Activated T-helper 9 cell treated with anti-CD3 and anti-CD28 coated beads, Interleukin-2, amount 50 U/mL, for 16 hours (primary cell): ENCODE data around the gene TCP11L2.
A peak's percentile ranks its signal among the peaks of the same experiment; 100 is the strongest.

Experiments
- DNase-seq: peaks from one replicate; pipeline ENCODE4 v3.0.0-alpha.2; 2020; ENCODE audit warnings: low read depth

Gene TCP11L2

DNA sequence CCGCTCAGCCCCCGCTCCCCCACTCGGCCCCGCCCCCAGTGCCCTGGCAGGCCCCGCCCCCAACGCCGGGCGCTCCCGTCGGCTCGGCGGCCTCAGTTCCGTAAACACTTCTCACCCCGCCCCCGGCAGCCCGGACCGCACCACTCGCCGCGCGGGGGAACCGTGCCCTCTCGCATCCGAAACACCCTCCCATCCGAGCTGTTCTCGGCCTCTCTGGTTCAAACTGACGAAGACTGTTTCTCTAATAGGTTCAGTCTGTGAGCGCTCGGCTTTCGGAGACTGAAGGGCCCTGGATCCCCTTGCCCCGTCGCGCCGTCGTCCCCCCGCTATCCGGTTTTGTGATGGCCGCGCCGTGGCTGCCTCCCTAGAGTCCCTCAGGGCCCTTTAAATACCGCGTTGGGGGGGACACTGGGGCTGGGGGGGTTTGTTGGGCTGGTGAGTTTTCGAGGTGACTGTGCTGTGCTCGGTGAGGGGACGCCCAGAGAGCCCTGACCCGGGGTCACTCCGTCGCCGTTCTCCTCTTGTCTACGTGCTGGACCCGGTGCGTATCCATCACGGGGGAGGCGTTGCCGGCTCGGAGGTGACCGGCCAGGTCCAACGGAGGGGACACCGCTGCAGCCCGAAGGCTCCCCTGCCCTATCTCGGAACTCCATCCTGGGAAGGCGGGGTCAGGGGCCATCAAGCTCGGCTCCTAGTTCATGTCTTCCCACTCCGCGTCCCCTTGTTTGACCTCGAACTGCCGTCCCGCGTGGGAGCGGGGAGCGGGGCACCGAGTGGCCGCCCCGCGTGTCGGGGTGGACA is at the start of gene TCP11L2:
TCP11L2 (plus strand) TSS at position 333 of the 801 bp plus-strand sequence. CDS start 8,343 bp downstream, outside the sequence.
- peak; percentile 85 for DNase-seq

DNA sequence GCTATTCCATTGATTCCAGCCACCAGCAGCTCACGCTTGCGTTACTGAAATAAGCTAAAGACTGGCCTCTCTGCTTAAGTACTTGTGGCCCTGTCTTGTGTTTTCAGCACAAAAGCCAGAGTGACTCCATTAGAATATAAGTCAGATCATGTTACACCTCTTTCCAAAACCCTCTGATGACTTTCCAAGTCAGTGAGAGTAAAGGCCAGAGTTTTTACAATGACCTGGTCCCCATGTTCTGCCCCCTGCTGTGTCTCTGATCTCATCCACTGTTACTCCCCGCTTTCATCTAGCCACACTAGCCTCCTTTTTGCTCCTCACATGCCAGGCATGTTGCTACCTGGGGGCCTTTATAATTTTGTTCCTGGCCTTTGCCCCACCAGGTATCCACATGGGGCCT is 47.8 kb upstream of the TCP11L2 start:
- no peak for DNase-seq

DNA sequence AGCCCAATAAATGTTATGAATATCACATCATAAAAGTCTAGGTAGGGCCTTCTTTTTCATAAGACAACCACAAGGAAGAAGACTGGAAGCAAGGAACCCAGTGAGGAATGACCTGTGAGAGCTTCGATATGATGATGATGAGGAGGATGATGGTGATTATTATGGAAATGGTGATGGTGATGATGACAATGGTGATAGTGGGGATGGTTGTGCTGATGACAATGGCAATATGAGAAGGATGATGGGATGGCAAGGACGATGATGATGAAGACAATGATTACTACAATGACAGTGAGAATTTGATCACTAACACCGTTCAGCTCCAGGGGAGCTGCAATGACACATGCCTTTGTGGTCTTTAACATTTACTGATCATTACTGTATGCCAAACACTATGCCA is 47.0 kb upstream of the TCP11L2 start:
- DNase-seq, result no peak

DNA sequence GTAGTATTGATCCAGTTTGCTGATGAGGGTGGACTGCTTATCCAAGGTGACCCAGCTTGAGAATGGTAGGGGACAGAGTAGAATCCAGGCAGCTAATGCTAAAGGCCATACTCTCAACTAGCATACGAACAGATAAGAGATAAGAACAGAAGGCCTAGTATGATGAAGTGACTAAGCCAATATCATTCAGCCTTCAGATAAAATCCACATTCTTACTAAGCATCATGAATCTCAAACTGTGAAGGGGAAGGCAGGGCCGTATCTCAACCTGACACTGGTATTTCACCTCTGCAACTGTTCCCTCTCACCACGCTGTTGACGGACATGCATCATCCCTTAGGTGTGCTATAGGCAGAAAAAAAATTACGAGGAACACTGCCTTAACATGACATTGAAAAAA is 46.6 kb upstream of the TCP11L2 start:
- DNase-seq, result no peak

DNA sequence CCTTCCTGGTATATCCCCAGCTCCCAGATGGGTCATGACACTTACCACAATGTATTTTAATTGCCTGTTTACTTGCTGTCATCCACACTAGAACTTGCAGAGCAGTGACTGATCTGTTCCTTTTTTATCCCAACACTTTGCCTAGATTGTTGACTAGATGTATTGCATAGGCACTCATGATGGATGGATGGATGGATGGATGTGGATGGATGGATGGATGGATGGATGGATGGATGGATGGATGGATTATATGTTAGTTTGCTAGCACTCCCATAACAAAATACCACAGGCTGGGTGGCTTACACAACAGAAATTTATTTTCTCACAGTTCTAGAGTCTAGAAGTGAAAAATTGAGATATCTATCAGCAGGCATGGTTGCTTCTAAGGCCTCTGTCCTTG is 46.0 kb upstream of the TCP11L2 start:
- no peak for DNase-seq

DNA sequence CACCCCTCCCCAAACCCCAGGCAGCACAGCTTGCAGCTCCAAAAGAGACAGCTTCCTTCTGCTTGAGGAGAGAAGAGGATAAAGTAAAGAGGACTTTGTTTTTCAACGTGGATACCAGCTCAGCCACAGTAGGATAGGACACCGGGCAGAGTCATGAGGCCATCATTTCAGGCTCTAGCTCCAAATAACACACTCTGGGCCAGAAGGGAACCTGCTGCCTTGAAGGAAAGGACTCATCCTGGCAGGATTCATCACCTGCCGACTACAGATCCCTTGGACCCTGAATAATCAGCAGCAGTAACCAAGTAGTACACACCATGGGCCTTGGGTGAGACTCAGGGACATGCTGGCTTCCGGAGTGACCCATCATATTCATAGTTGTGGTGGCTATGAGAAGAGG is 44.3 kb upstream of the TCP11L2 start:
- DNase-seq, result no peak

- no peak for DNase-seq
Measured at GRCh38 chr12:106258935-106259334, 43.6 kb upstream of the TCP11L2 start.

DNA sequence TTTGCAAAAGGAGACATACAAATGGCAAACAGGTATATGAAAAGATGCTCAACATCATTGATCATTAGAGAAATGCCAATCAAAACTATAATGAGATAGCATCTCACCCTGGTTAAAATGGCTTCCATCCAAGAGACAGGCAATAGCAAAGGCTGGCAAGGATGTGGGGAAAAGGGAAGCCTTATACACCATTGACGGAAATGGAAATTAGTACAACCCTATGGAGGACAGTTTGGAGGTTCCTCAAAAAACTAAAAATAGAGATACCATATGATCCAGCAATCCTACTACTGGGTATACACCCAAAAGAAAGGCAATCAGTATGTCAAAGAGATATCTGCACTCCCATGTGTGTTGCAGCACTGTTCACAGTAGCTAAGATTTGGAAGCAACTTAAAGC is 37.4 kb upstream of the TCP11L2 start:
- DNase-seq, result no peak

DNA sequence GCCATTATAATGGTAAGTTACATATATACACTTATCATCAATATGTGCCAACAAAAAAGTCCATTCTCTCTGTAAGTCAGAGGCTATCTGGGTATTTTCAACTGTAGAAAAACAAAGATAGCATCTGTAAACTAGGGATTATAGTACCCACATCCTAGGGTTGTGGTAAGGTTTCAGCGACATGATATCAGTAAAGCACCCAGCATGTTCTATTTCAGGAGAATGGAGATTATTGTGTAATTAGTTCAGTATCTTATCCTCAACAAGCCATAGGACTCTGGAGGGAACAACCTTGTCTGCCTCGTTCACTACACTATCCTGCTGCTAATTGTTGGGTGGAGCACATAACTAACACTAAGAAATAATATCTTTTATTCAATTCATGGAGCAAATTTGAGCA is 35.0 kb upstream of the TCP11L2 start:
- DNase-seq, result no peak

DNA sequence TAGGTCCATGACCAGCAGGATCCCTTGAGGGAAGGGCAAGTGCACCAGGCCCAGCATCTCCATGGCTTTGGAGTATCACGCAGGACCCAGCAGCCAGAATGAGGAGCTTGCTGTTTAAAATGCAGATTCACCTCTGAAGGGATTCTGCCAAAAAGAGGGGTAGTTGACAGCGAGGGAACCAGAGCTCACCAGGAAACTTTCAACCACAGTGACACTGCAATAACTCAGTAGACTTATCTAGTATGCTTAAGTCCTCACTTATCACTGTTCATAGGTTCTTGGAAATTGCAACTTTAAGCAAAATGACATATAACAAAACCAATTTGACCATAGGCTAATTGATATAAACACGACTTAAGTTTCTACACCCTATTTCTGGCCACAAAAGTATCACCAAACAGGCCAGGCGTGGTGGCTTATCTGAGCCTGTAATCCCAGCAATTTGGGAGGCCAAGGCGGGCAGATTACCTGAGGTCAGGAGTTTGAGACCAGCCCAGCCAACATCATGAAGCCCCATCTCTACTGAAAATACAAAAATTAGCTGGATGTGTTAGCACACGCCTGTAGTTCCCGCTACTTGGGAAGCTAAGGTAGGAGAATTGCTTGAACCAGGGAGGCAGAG is 33.3 kb upstream of the TCP11L2 start:
- DNase-seq, result no peak

DNA sequence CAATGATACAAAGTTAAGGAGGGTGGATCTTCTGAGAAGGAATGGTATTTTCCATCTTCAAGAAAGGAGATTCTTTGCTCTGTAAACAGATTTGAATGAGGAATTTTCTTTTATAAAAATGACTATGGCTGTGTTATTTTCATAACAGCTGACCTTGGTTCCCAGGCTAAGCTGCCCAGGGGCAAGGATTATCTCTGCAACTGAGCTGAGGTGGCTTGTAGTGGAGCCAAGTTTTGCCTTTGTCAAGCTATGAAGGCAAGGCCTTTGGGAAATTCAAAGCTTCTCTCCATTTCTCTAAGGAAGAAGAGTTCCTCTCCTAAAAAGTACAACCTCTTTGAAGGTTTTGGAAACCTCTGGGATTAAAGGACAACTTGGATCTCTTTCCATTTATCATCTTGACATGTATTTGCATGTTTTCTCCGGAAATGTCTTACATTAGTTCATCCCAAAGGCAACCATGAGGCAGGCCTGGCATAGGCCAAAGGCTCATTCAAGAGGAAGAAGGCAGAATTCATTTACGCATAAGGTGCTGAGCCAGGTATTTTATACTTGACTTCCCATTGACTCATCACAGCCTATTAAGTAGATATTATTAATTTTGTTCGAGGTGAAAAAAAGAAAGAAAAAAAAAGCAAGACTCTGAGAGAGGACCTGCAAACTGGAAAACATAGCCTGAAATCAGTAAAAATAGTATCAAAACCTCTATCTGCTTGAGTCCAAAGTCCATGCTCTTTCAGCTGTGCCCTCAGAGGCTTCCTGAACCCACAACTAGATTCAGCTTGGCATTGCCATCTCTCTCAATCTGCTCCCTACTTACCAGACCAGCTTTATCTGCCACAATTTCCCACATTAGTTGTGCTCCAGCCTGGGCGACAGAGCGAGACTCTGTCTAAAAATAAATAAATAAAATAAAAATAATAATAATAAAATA is 30.7 kb upstream of the TCP11L2 start:
- no peak for DNase-seq

GRCh38 chr12:106273491-106273890 is 29.0 kb upstream of the TCP11L2 start:
- no peak for DNase-seq

DNA sequence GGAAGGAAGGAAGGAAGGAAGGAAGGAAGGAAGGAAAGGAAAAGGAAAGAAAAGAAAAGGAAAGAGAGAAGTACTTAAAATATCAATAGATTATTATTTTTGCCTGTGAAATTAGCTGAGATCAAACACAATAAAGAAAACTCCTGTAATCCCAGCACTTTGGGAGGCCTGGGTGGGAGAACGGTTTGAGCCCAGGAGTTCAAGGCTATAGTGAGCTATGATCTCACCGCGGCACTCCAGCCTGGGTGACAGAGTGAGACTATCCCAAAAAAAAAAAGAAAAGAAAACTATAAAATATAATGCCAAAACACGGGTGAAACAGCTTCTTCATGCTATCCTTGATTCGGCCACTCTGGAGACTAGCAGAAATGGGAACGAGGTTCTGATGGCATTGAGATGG is 28.5 kb upstream of the TCP11L2 start:
- DNase-seq, result no peak

GRCh38 chr12:106274575-106275121 is 27.9 kb upstream of the TCP11L2 start:
- DNase-seq, result no peak

- DNase-seq, result no peak
Measured at GRCh38 chr12:106275458-106275857, 27.1 kb upstream of the TCP11L2 start.

GRCh38 chr12:106276032-106276740 is 26.3 kb upstream of the TCP11L2 start:
- no peak for DNase-seq

GRCh38 chr12:106280106-106280505 is 22.4 kb upstream of the TCP11L2 start:
- no peak for DNase-seq

DNA sequence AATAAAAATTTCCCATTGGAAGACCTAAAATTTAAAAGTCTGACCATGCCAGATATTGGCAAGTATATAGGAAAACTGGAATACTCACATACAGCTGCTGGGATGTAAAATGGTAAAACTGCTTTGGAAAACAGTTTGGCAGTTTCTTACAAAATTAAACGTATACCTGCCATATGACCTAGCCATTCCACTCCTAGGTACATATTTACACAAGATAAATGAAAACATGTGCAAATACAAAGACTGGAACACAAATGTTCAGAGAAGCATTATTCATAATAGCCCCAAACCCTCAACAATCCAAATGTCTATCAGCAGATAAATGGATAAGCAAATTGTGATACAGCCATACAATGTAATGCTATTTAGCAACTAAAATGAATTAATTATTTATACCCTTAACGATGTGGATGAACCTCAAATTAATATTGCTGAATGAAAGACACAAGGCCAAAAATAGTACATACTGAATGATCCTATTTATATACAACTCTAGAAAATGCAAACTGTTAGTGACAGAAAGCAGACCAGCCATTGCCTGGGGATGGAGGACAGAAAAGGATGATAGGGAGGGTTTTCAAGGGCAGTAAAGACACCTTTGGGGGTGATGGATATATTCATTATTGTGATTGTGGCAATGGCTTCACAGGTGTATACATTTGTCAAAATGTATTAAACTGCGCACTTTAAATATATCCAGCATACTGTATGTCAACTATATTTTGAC is 21.3 kb upstream of the TCP11L2 start:
- DNase-seq, result no peak

DNA sequence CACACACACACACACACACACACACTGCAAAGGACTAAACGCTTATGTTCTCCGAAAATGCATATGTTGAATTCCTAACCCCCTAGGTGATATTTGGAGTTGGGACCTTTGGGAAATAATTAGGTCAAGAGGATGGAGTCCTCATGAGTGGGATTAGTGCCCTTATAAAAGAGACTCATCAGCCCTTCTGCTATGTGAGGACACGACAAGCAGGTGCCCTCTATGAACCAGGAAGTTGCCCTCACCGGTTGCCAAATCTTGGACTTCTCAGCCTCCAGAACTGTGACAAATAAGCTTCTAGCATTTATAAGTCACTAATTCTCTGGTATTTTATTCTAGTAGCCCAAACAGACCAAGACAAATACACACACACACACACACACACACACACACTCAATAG is 20.7 kb upstream of the TCP11L2 start:
- no peak for DNase-seq

GRCh38 chr12:106282457-106283097 is 20.0 kb upstream of the TCP11L2 start:
- DNase-seq, result peak; percentile 18
